Transverse colon (tissue), 4 donors: ENCODE measurements around the gene ARFGAP2. TPM values are rescaled to one million over a fixed set of nuclear protein-coding genes. Genes with fewer than 3 reads are reported as not detected.
"Not testable (repeated sequence)": the region's sequence is repeated elsewhere in the genome, so short reads cannot be mapped to it uniquely, and the experiment has no call there.

Experiments
- DNase-seq: peaks from one replicate; pipeline ENCODE4 v3.0.0-alpha.2; 2019
- H3K27ac ChIP-seq, 4 donors: fragments of 200-600 bp; sonication (generic); 2 replicates each; pipeline ENCODE4 v1.5.1; 2016 to 2018; ENCODE audit warnings: inconsistent platforms in 4 of 4
- H3K27me3 ChIP-seq: fragments of 200-600 bp; sonication (generic); 2 replicates; pipeline ENCODE4 v1.5.1; 2017; ENCODE audit warnings: inconsistent platforms
- H3K36me3 ChIP-seq, 4 donors: fragments of 200-600 bp; sonication (generic); 2 replicates each; pipeline ENCODE4 v1.5.1; 2017 to 2019; ENCODE audit warnings: inconsistent platforms in 4 of 4
- H3K4me1 ChIP-seq, 4 donors: fragments of 200-600 bp; sonication (generic); 2 replicates each; pipeline ENCODE4 v1.5.1; 2017 to 2020; ENCODE audit warnings: inconsistent platforms in 4 of 4
- H3K4me3 ChIP-seq, 4 donors: fragments of 200-600 bp; sonication (generic); 1 replicate in 1 of 4; 2 replicates in 3 of 4; pipeline versions ENCODE4 v1.5.1 to v1.6.1; 2017 to 2019; ENCODE audit warnings: inconsistent platforms in 4 of 4
- H3K9me3 ChIP-seq, 2 donors: fragments of 200-600 bp; sonication (generic); 2 replicates each; pipeline ENCODE4 v1.5.1; 2017 to 2019; ENCODE audit warnings: inconsistent platforms in 2 of 2
- EP300 ChIP-seq: sonication (generic); formaldehyde crosslinking; IDR thresholded peaks from one replicate; pipeline ENCODE4 v1.6.1; 2017; ENCODE audit warnings: antibody characterized with exemption, low read depth
- POLR2A ChIP-seq: fragments of 450-650 bp; IDR thresholded peaks from one replicate; pipeline ENCODE4 v1.6.1; 2016; ENCODE audit warnings: antibody characterized with exemption, mild to moderate bottlenecking, moderate library complexity
- POLR2AphosphoS5 ChIP-seq, 3 donors: sonication (generic); formaldehyde crosslinking; IDR thresholded peaks; one replicate each; pipeline ENCODE4 v1.6.1; 2016; ENCODE audit warnings: antibody characterized with exemption in 3 of 3
- WGBS, 2 donors: methylation state at CpG; one replicate each; pipeline ENCODE4 v1.1.5; 2018; ENCODE audit warnings: low coverage in 1 of 2; 5-methylcytosine and 5-hydroxymethylcytosine counted together
- in situ Hi-C, 4 donors: fragments of 200-750 bp; cut with MboI; loops; one replicate each; pipeline versions ENCODE4 v1.15.0 to v1.15.1; 2017; ENCODE audit warnings: low sequenced_read_pairs in 3 of 4, low pct_ligation_motif_present in 1 of 4, low pct_unique_long_range_greater_than_20kb in 1 of 4
- intact Hi-C: fragments of 100-400 bp; cut with DNase I; formaldehyde crosslinking; loops from one replicate; pipeline ENCODE4 v1.15.1; 2023; ENCODE audit warnings: low total_unique reads
- total RNA-seq, 4 donors: library from RNA; depleted of rRNA; stranded (reverse); fragments of >200 nt; gene quantifications; one replicate each; pipeline ENCODE4 v1.1.0, GENCODE V29; 2016
- TF ChIP-seq, protein P1 (sequence below), 5 experiments: fragments of 200-600 bp in 3 of 5; fragments of 450-650 bp in 2 of 5; sonication (generic) in 3 of 5; IDR thresholded peaks; 1 replicate in 2 of 5; 2 replicates in 3 of 5; pipeline ENCODE4 v1.5.1; 2016 to 2017; ENCODE audit warnings: antibody characterized with exemption in 5 of 5, inconsistent platforms in 3 of 5, mild to moderate bottlenecking in 2 of 5, moderate library complexity in 1 of 5

ARFGAP2 gene
- total RNA-seq, 4 donors from 2014 or later: 123 to 213 (median 132) TPM

DNA sequence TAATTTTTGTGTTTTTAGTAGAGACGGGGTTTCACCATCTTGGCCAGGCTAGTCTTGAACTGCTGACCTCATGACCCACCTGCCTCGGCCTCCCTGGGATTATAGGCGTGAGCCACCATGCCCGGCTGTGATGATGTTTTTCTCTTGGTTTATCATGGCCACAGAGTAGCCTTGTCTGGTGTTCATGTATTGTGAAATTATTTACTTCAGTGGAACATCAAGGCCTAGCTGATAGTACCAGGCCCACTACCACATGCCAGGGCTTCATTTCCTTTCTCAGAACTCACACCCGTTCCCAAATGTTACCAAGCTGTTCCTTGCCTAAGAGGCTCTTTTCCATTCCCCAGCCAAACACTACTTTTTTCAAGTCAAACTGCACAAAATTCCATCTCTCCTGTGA lies 31.9 kb upstream of the ARFGAP2 start:
- in situ Hi-C loops: no loop called here
- WGBS, 2 donors: 96 to 100% methylated on average over 1 to 5 of the region's 5 CpGs

DNA sequence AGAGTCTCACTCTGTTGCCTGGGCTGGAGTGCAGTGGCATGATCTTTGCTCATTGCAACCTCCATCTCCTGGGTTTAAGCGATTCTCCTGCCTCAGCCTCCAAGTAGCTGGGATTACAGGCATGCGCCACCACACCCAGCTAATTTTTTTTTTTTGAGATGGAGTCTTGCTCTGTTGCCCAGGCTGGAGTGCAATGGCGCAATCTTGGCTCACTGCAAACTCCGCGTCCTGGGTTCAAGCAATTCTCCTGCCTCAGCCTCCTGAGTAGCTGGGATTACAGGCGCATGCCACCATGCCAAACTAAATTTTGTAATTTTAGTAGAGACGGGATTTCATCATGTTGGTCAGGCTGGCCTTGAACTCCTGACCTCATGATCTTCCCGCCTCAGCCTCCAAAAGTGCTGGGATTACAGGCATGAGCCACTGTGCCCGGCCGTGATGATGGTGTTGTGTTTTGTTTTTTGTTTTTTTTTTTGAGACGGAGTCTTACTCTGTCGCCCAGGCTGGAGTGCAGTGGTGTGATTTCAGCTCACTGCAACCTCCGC lies 31.4 kb upstream of the ARFGAP2 start:
- H3K27me3 ChIP-seq, H3K27ac ChIP-seq, H3K4me3 ChIP-seq, intact Hi-C loops, in situ Hi-C loops, H3K4me1 ChIP-seq, DNase-seq, H3K36me3 ChIP-seq, H3K9me3 ChIP-seq: not testable (repeated sequence)
- 93 to 94% methylated on average over 5 to 13 of the region's 13 CpGs for WGBS, 2 donors

More for the DNA sequence above, 31.9 kb upstream of the ARFGAP2 start:
- H3K27ac ChIP-seq: no peak overlapping the region
- H3K36me3 ChIP-seq: no peaks in the 10 kb centered on the region
- no peaks in the 10 kb centered on the region for H3K27me3 ChIP-seq
- H3K9me3 ChIP-seq: no peaks in the 10 kb centered on the region
- no peak for DNase-seq
- TF ChIP-seq, protein P1, sequence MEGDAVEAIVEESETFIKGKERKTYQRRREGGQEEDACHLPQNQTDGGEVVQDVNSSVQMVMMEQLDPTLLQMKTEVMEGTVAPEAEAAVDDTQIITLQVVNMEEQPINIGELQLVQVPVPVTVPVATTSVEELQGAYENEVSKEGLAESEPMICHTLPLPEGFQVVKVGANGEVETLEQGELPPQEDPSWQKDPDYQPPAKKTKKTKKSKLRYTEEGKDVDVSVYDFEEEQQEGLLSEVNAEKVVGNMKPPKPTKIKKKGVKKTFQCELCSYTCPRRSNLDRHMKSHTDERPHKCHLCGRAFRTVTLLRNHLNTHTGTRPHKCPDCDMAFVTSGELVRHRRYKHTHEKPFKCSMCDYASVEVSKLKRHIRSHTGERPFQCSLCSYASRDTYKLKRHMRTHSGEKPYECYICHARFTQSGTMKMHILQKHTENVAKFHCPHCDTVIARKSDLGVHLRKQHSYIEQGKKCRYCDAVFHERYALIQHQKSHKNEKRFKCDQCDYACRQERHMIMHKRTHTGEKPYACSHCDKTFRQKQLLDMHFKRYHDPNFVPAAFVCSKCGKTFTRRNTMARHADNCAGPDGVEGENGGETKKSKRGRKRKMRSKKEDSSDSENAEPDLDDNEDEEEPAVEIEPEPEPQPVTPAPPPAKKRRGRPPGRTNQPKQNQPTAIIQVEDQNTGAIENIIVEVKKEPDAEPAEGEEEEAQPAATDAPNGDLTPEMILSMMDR (IDR thresholded peaks at IDR 0.05): no peak
- no peak for TF ChIP-seq POLR2AphosphoS5 (IDR thresholded peaks at IDR 0.05)
- TF ChIP-seq POLR2A: no peak
- no peak for TF ChIP-seq EP300
- peaks cover 0 to 5% (median 0%) of the 10 kb centered on the region in 4 donors for H3K4me1 ChIP-seq
- H3K4me3 ChIP-seq: no peak overlapping the region
- intact Hi-C loops: no loop called here

DNA sequence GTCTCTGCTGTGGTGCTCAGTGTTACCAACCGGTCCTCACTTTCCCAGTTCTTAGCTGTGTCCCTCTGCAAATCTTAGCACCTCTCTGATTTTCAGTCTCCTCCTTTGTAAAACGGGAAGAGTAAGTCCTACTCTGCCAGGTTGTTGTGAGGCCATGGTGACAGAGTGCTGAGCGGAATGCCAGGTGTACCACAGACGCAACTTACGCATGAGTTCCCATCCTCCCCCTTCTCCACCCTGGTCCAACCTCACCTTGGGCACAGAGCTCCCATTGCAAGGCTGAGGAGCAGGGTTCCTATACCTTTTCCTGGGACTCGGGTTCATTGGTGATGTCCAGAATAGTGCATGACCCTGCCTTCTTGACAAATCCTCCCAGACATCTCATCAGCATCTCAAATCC lies 30.8 kb upstream of the ARFGAP2 start:
- Histone ChIP-seq H3K27ac (no peak overlapping the region), H3K36me3 (no peaks in the 10 kb centered on the region)
- in situ Hi-C loops: no loop called here

DNA sequence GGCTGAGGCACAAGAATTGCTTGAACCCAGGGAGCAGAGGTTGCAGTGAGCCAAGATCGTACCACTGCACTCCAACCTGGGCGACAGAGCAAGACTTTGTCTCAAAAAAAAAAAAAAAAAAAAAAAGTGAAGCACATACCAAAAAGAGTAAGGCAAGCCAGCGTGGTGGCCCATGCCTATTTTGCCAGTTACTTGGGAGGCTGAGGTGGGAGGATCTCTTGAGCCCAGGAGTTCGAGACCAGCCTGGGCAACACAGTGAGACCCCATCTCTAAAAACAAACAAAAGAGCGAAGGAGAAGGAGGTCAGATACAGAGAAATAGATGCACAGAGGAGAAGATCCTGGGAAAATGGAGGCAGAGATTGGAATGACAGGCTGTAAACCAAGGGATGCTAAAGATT lies 29.9 kb upstream of the ARFGAP2 start:
- H3K36me3 ChIP-seq, intact Hi-C loops, DNase-seq, H3K9me3 ChIP-seq, H3K4me3 ChIP-seq, H3K27me3 ChIP-seq, H3K27ac ChIP-seq, H3K4me1 ChIP-seq, in situ Hi-C loops: not testable (repeated sequence)
- WGBS, 2 donors: 74 to 88% methylated on average over 4 to 5 of the region's 5 CpGs

More for the DNA sequence above, 30.8 kb upstream of the ARFGAP2 start:
- DNase-seq: no peak
- intact Hi-C loops: no loop called here
- Histone ChIP-seq H3K9me3 (no peaks in the 10 kb centered on the region), H3K4me3 (no peak overlapping the region), H3K27me3 (no peaks in the 10 kb centered on the region), H3K4me1 (peaks cover 0 to 5% (median 0%) of the 10 kb centered on the region in 4 donors)
- TF ChIP-seq POLR2AphosphoS5 (IDR thresholded peaks at IDR 0.05) (no peak), EP300 (no peak), POLR2A (no peak)
- TF ChIP-seq, protein P1 (IDR thresholded peaks at IDR 0.05): no peak
- WGBS, 2 donors: 86% methylated on average over 6 of the region's 6 CpGs; no CpG with 5 or more reads in 1 of the 2 donors

DNA sequence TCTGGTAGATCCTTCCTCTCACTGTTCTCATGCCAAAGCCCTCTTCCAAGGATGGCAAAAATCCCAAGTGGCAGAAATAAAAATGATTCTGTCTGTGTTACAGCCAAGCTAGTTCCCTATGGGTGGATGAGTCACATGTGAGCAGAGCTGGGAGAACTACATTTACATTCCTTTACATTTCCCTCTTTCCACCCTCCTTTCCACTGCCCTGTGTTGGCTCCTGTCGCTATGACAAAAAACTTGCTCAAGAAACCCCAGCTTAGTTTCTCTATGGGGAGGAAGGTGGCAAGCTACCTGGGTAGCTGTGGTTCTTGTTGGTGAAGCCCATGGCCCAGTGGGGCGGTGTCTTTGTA lies 27.9 kb upstream of the ARFGAP2 start:
- intact Hi-C loops (no loop called here), in situ Hi-C loops (no loop called here)
- no peak for DNase-seq
- H3K9me3 ChIP-seq: no peaks in the 10 kb centered on the region
- 76 to 80% methylated on average over 1 to 2 of the region's 2 CpGs for WGBS, 2 donors
- H3K36me3 ChIP-seq: no peaks in the 10 kb centered on the region
- no peak overlapping the region for H3K4me3 ChIP-seq
- H3K27ac ChIP-seq: no peak overlapping the region
- no peaks in the 10 kb centered on the region for H3K27me3 ChIP-seq
- H3K4me1 ChIP-seq: peaks cover 0 to 5% (median 0%) of the 10 kb centered on the region in 4 donors
- TF ChIP-seq, protein P1 (IDR thresholded peaks at IDR 0.05): no peak
- no peak for TF ChIP-seq POLR2A
- TF ChIP-seq EP300: no peak
- TF ChIP-seq POLR2AphosphoS5 (IDR thresholded peaks at IDR 0.05): no peak
